DND-41 (cell line): ENCODE data around the gene XPNPEP3.

Experiments used
- ATAC-seq: fragments of 200-7000 bp; cut with Tn5 transposase; 3 replicates; pipeline ENCODE4 v1.9.1; 2021; ENCODE audit warnings: low read depth; ENCODE audit not compliant: insufficient read depth
- DNase-seq: peaks from one replicate; pipeline ENCODE4 v3.0.0-alpha.2; 2020
- H2AFZ ChIP-seq: 2 replicates; pipeline ENCODE4 v1.6.0; 2012; ENCODE audit warnings: low read depth, low read length
- H3K27ac ChIP-seq: 2 replicates; pipeline ENCODE4 v1.5.1; 2012; ENCODE audit warnings: low read length, inconsistent platforms
- H3K27me3 ChIP-seq: fragments of 200-600 bp; sonication (generic); 2 replicates; pipeline ENCODE4 v1.6.0; 2012; ENCODE audit warnings: low read length, mild to moderate bottlenecking, inconsistent platforms; ENCODE audit not compliant: insufficient read depth, poor library complexity
- H3K36me3 ChIP-seq: 2 replicates; pipeline ENCODE4 v1.5.1; 2012; ENCODE audit warnings: low read length, inconsistent platforms; ENCODE audit not compliant: insufficient read depth
- H3K4me1 ChIP-seq: 2 replicates; pipeline ENCODE4 v1.5.1; 2012; ENCODE audit warnings: mild to moderate bottlenecking, low read length; ENCODE audit not compliant: insufficient read depth
- H3K4me2 ChIP-seq: 2 replicates; pipeline ENCODE4 v1.6.0; 2012; ENCODE audit warnings: mild to moderate bottlenecking, moderate library complexity, low read length, inconsistent platforms; ENCODE audit not compliant: insufficient read depth
- H3K4me3 ChIP-seq, 2 experiments: fragments of 200-600 bp in 1 of 2; shearing (Covaris generic) in 1 of 2; 2 replicates each; pipeline ENCODE4 v1.5.1; 2012 to 2016; ENCODE audit warnings: inconsistent platforms in 2 of 2, low read length in 2 of 2, mild to moderate bottlenecking in 2 of 2, low read depth in 1 of 2, moderate library complexity in 1 of 2
- H3K79me2 ChIP-seq: 2 replicates; pipeline ENCODE4 v1.6.0; 2012; ENCODE audit warnings: low read length, inconsistent platforms; ENCODE audit not compliant: insufficient read depth
- H3K9ac ChIP-seq: 2 replicates; pipeline ENCODE4 v1.6.0; 2012; ENCODE audit warnings: low read depth, mild to moderate bottlenecking, inconsistent platforms, low read length, moderate library complexity
- H3K9me3 ChIP-seq: 2 replicates; pipeline ENCODE4 v1.5.1; 2012; ENCODE audit warnings: low read length, moderate library complexity, mild to moderate bottlenecking, inconsistent platforms; ENCODE audit not compliant: insufficient read depth, severe bottlenecking
- H4K20me1 ChIP-seq: 2 replicates; pipeline ENCODE4 v1.6.0; 2012; ENCODE audit warnings: low read length; ENCODE audit not compliant: insufficient read depth
- CTCF ChIP-seq: IDR thresholded peaks from 2 replicates; pipeline ENCODE4 v1.5.1; 2012; ENCODE audit warnings: borderline replicate concordance, low read length, moderate library complexity, mild to moderate bottlenecking; ENCODE audit not compliant: poor library complexity, severe bottlenecking; ENCODE audit errors: extremely low read depth
- EZH2 ChIP-seq: IDR thresholded peaks from 3 replicates; pipeline ENCODE4 v1.6.1; 2012; ENCODE audit warnings: borderline replicate concordance, low read depth, mild to moderate bottlenecking, moderate library complexity, low read length, inconsistent platforms; ENCODE audit not compliant: severe bottlenecking

XPNPEP3 gene

GRCh38 chr22:40979198-40979597 lies 122.2 kb downstream of the XPNPEP3 start:
- Histone ChIP-seq H3K4me3 (no peak overlapping the region), H3K4me1 (no peaks in the 10 kb centered on the region), H3K36me3 (no peaks in the 10 kb centered on the region), H4K20me1 (no peaks in the 10 kb centered on the region), H3K27ac (no peak overlapping the region), H3K9ac (no peak overlapping the region), H3K27me3 (no peaks in the 10 kb centered on the region), H3K79me2 (no peaks in the 10 kb centered on the region), H3K4me2 (no peak overlapping the region), H2AFZ (no peak overlapping the region; the same call in 1 of the 2 replicates), H3K9me3 (no peaks in the 10 kb centered on the region)
- TF ChIP-seq CTCF: no peak
- TF ChIP-seq EZH2: no peak
- ATAC-seq (no peak), DNase-seq (no peak)

DNA sequence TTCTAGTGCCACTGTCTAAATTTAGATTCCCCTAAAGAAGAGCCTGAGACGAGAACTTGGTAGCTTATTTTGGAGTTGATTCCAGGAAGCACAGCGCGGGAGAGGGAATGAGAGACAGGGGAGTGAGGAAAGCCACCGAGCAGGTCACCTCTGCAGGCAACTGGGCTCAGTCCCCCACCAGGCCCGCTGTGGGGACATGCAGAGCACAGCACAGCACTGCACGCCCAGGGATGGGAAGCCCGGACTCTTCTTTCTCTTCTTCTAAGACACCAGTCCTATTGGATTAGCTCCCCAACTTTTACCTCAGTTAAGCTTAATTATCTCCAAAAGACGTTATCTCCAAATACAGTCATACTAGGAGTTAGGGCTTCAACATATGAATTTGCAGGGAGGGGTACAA lies 122.9 kb downstream of the XPNPEP3 start:
- TF ChIP-seq EZH2 (no peak), CTCF (no peak)
- Histone ChIP-seq H3K79me2 (no peaks in the 10 kb centered on the region), H3K4me1 (no peaks in the 10 kb centered on the region), H2AFZ (no peak overlapping the region), H3K36me3 (no peaks in the 10 kb centered on the region), H3K4me3 (no peak overlapping the region), H3K27ac (no peak overlapping the region), H3K4me2 (no peak overlapping the region), H3K27me3 (no peaks in the 10 kb centered on the region), H3K9ac (no peak overlapping the region), H3K9me3 (no peaks in the 10 kb centered on the region), H4K20me1 (no peaks in the 10 kb centered on the region)
- DNase-seq (no peak), ATAC-seq (no peak)
